ENCODE measurements around the gene PPP2R5C. TPM values are rescaled to one million over a fixed set of nuclear protein-coding genes. Genes with fewer than 3 reads are reported as not detected.

The PPP2R5C gene
- total RNA-seq, 4 donors from 2014 or later = 66.2 to 211 (median 116) TPM

DNA sequence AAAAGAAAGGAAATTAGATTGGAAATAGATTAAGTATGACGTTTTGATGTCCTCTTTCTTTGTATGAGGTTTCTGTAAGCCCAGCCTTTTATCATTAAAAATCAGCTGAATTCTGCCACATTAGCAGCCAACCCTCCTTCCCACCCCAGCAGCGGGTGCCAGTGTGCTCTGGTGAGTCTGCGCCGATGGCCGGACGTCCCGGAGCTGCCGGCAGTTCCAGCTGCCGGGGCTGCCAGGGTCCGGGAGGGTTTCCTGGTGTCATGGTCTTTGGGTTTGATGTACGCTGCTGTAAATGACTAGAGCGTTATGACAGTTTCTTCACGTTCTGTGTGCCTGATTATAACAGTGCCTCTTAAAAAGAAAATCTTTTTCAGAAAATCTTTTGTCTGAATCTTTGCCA is 151.3 kb downstream of the PPP2R5C start:
- no peak for DNase-seq
- TF ChIP-seq POLR2A (IDR thresholded peaks at IDR 0.05) = no peak
- TF ChIP-seq EP300 (IDR thresholded peaks at IDR 0.05; ENCODE audit: low read depth) = no peak
- no peak for TF ChIP-seq POLR2AphosphoS5 (IDR thresholded peaks at IDR 0.05)
- no peak for TF ChIP-seq CTCF (IDR thresholded peaks at IDR 0.05)
- in situ Hi-C loops (cut with MboI; ENCODE audit: low pct_ligation_motif_present in 1 of 4, low pct_unique_long_range_greater_than_20kb in 1 of 4, low sequenced_read_pairs in 3 of 4) = no loop called here

GRCh38 chr14:101914083-101914482 is 152.6 kb downstream of the PPP2R5C start:
- 94 to 100% methylated on average over 1 to 8 of the region's 8 CpGs for WGBS, 2 donors (ENCODE audit: low coverage in 1 of 2)
- Histone ChIP-seq H3K9me3 (no peaks in the 10 kb centered on the region), H3K27me3 (no peaks in the 10 kb centered on the region), H3K4me1 (no peaks in the 10 kb centered on the region), H3K36me3 (peaks cover 0 to 35% (median 17%) of the 10 kb centered on the region in 4 donors), H3K27ac (no peak overlapping the region), H3K4me3 (no peak overlapping the region)
- in situ Hi-C loops (cut with MboI; ENCODE audit: low pct_ligation_motif_present in 1 of 4, low pct_unique_long_range_greater_than_20kb in 1 of 4, low sequenced_read_pairs in 3 of 4) (no loop called here), intact Hi-C loops (cut with DNase I; ENCODE audit: low total_unique reads) (no loop called here)
- DNase-seq = no peak
- no peak for TF ChIP-seq POLR2AphosphoS5 (IDR thresholded peaks at IDR 0.05)
- TF ChIP-seq CTCF (IDR thresholded peaks at IDR 0.05) = no peak
- no peak for TF ChIP-seq POLR2A (IDR thresholded peaks at IDR 0.05)
- no peak for TF ChIP-seq EP300 (IDR thresholded peaks at IDR 0.05; ENCODE audit: low read depth)

More for the DNA sequence above, 151.3 kb downstream of the PPP2R5C start:
- 91 to 92% methylated on average over 13 of the region's 13 CpGs for WGBS, 2 donors (ENCODE audit: low coverage in 1 of 2)
- Histone ChIP-seq H3K9me3 (no peaks in the 10 kb centered on the region), H3K4me3 (no peak overlapping the region), H3K27ac (no peak overlapping the region), H3K36me3 (peaks cover 0 to 39% (median 18%) of the 10 kb centered on the region in 4 donors), H3K4me1 (no peaks in the 10 kb centered on the region), H3K27me3 (no peaks in the 10 kb centered on the region)
- intact Hi-C loops (cut with DNase I; ENCODE audit: low total_unique reads) = no loop called here

DNA sequence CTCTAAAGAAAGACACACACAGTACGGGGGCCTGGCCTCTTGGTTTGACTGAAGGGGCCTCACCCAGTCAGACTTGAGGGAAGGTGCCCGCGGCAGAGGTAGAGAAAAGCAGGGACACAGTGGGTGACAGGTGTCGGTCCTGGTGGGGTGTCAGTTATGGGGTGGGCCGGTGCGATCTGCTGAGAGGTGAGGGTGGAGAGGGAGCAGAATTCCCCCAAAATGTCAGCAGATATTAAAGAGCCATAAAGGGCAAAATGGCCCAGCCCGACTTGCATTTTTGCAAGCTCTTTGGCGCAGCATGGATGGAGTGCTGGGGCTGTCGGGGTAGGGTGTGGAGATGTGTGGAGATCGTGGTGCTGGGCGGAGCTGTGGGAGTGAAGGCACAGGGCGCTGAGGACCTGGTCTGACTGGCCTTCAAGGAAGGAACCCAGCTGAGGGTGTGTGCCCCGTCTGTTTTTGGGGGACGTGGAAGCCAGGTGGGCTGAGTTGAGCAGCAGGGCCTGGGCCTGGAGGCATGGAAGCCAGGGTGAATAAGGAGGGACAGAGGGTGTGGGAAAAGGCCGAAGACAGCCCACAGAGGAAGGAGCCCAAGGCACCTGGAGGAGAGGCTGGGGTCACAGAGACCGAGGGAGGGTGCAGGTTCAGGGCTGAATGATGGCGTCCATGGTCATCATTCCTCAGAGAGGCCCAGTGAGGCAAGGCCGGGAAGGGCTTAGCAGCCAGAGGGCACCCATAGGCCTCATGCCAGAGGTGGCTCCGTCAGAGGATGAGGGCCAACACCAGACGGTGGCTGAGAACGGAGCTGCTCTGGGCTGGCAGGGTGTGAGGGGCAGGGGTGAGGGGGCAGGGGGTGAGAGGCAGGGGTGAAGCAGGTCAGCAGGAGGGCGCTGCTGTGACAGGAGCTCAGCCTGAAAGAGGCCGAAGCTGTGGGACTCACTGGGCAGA is 154.6 kb downstream of the PPP2R5C start:
- WGBS, 2 donors (ENCODE audit: low coverage in 1 of 2) = 90 to 96% methylated on average over 4 to 23 of the region's 23 CpGs
- no peak for TF ChIP-seq POLR2AphosphoS5 (IDR thresholded peaks at IDR 0.05)
- no peak for TF ChIP-seq POLR2A (IDR thresholded peaks at IDR 0.05)
- no peak for TF ChIP-seq EP300 (IDR thresholded peaks at IDR 0.05; ENCODE audit: low read depth)
- no peaks in the 10 kb centered on the region for H3K9me3 ChIP-seq
- H3K27ac ChIP-seq = no peak overlapping the region
- H3K27me3 ChIP-seq = no peaks in the 10 kb centered on the region
- no peak for DNase-seq
- H3K4me1 ChIP-seq = no peaks in the 10 kb centered on the region
- in situ Hi-C loops (cut with MboI; ENCODE audit: low pct_ligation_motif_present in 1 of 4, low pct_unique_long_range_greater_than_20kb in 1 of 4, low sequenced_read_pairs in 3 of 4) = no loop called here
- no peak overlapping the region for H3K4me3 ChIP-seq
- intact Hi-C loops (cut with DNase I; ENCODE audit: low total_unique reads) = no loop called here
- peaks cover 0 to 21% (median 10%) of the 10 kb centered on the region in 4 donors for H3K36me3 ChIP-seq

DNA sequence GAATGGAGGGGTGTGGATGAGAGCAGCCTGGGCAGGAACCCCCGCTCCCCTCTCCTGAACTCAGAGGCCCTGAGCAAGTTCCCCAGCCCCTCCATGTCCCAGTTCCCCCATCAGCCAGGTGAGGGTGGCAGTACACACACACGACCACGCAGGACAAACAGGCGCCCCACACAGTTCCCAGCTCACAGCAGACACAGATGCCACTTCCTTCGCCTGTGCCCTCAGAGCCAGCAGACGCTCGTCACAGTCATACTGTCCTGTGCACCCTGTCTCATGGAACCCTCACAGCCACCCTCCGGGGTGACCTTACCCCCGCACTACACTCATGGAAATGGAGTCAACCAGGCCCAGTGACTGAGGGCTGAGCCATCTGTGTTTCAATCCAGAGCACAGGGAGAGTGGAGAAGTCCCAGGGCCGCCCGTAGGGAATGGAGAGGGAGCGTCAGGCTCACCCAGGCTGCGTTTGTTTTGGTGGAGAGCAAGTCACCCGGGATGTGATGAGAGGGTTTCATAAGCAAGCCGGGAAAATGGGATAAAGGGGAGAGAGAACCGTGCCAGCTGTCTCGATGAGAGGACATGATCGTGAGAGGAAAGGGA is 155.4 kb downstream of the PPP2R5C start:
- H3K27me3 ChIP-seq = no peaks in the 10 kb centered on the region
- in situ Hi-C loops (cut with MboI; ENCODE audit: low pct_ligation_motif_present in 1 of 4, low pct_unique_long_range_greater_than_20kb in 1 of 4, low sequenced_read_pairs in 3 of 4) (no loop called here), intact Hi-C loops (cut with DNase I; ENCODE audit: low total_unique reads) (no loop called here)
- no peaks in the 10 kb centered on the region for H3K9me3 ChIP-seq
- no peak for DNase-seq
- no peak overlapping the region for H3K27ac ChIP-seq
- peaks cover 0 to 20% (median 10%) of the 10 kb centered on the region in 4 donors for H3K36me3 ChIP-seq
- TF ChIP-seq CTCF (IDR thresholded peaks at IDR 0.05) (no peak), EP300 (IDR thresholded peaks at IDR 0.05; ENCODE audit: low read depth) (no peak), POLR2A (IDR thresholded peaks at IDR 0.05) (no peak), POLR2AphosphoS5 (IDR thresholded peaks at IDR 0.05) (no peak)
- H3K4me3 ChIP-seq = no peak overlapping the region
- no peaks in the 10 kb centered on the region for H3K4me1 ChIP-seq
- WGBS, 2 donors (ENCODE audit: low coverage in 1 of 2) = 89% methylated on average over 18 of the region's 18 CpGs; no CpG with 5 or more reads in 1 of the 2 donors

Data from transverse colon (tissue), 4 donors.